ENCODE measurements around the gene SEC22A.

DNA sequence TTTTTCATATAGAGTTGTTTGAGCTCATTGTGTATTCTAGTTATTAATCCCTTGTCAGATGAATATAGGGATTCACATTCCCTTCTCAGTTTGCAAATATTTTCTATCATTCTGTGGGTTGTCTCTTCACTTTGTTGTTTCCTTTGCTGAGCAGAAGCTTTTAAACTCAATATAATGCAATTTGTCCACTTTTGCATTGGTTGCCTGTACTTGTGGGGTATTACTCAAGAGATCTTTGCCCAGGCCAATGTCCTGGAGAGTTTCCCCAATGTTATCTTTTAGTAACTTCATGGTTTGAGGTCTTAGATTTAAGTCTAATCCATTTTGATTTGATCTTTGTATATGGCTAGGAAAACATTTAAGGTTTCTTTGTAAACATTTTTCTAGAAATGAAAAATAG lies 24.8 kb downstream of the SEC22A start:
- TF ChIP-seq, protein P1, sequence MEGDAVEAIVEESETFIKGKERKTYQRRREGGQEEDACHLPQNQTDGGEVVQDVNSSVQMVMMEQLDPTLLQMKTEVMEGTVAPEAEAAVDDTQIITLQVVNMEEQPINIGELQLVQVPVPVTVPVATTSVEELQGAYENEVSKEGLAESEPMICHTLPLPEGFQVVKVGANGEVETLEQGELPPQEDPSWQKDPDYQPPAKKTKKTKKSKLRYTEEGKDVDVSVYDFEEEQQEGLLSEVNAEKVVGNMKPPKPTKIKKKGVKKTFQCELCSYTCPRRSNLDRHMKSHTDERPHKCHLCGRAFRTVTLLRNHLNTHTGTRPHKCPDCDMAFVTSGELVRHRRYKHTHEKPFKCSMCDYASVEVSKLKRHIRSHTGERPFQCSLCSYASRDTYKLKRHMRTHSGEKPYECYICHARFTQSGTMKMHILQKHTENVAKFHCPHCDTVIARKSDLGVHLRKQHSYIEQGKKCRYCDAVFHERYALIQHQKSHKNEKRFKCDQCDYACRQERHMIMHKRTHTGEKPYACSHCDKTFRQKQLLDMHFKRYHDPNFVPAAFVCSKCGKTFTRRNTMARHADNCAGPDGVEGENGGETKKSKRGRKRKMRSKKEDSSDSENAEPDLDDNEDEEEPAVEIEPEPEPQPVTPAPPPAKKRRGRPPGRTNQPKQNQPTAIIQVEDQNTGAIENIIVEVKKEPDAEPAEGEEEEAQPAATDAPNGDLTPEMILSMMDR (IDR thresholded peaks at IDR 0.05), result no peak
- TF ChIP-seq ZFX (IDR thresholded peaks at IDR 0.05; ENCODE audit: borderline replicate concordance), result no peak

Data from 22Rv1 (cell line).